Right lobe of liver (tissue), 6 donors: Measurements from ENCODE around the gene INA. TPM values are rescaled to one million over a fixed set of nuclear protein-coding genes. Genes with fewer than 3 reads are reported as not detected.

Experiments used
- ATAC-seq, 4 donors: fragments of 200-7000 bp; cut with Tn5 transposase; one replicate each; pipeline ENCODE4 v1.9.1; 2020; ENCODE audit warnings: mild to moderate bottlenecking in 4 of 4, moderate library complexity in 4 of 4
- DNase-seq, 3 donors: peaks; one replicate each; pipeline ENCODE4 v3.0.0-alpha.2; 2020
- H3K27ac ChIP-seq, 3 donors: fragments of 200-600 bp; one replicate each; pipeline ENCODE4 v1.8.0; 2022
- H3K27me3 ChIP-seq, 2 donors: fragments of 200-600 bp; one replicate each; pipeline ENCODE4 v1.8.0; 2022
- H3K36me3 ChIP-seq, 4 donors: fragments of 200-600 bp; sonication (generic) in 1 of 4; one replicate each; pipeline versions ENCODE4 v1.5.1 to v1.8.0; 2017 to 2022; ENCODE audit warnings: control low read depth in 1 of 4
- H3K4me1 ChIP-seq, 4 donors: fragments of 200-600 bp; sonication (generic) in 1 of 4; one replicate each; pipeline versions ENCODE4 v1.5.1 to v1.8.0; 2017 to 2022; ENCODE audit warnings: control low read depth in 1 of 4
- H3K4me3 ChIP-seq, 3 donors: fragments of 200-600 bp; one replicate each; pipeline ENCODE4 v1.8.0; 2022
- H3K9me3 ChIP-seq, 4 donors: fragments of 200-600 bp; sonication (generic) in 1 of 4; one replicate each; pipeline versions ENCODE4 v1.5.1 to v1.8.0; 2017 to 2022; ENCODE audit warnings: control low read depth in 1 of 4
- POLR2A ChIP-seq: fragments of 450-650 bp; IDR thresholded peaks from one replicate; pipeline ENCODE4 v1.6.1; 2017; ENCODE audit warnings: antibody characterized with exemption, mild to moderate bottlenecking
- WGBS: methylation state at CpG from one replicate; pipeline ENCODE4 v1.1.6; 2018; ENCODE audit warnings: low coverage, low lambda C conversion rate; ENCODE audit not compliant: insufficient coverage; ENCODE audit errors: missing lambda C conversion rate; 5-methylcytosine and 5-hydroxymethylcytosine counted together
- intact Hi-C, 2 donors: fragments of 100-400 bp; cut with DNase I; formaldehyde crosslinking; loops; one replicate each; pipeline versions ENCODE4 v1.11.2 to v1.14.1; 2022
- total RNA-seq, 6 experiments: library from RNA; depleted of rRNA in 2 of 6; stranded (reverse); fragments of >200 nt in 2 of 6; fragmentation: NEBNext Ultra II Directional in 3 of 6; extraction: Animal tissue kit (Norgen Biotek cat#: 25700) in 3 of 6; gene quantifications; one replicate each; pipeline versions ENCODE4 v1.1.0 to v1.2.4, GENCODE V29; 2016 to 2023
- TF ChIP-seq, protein P1 (sequence below), 4 donors: fragments of 200-600 bp in 3 of 4; fragments of 450-650 bp in 1 of 4; IDR thresholded peaks; one replicate each; pipeline versions ENCODE4 v1.5.1 to v1.8.0; 2016 to 2022; ENCODE audit warnings: antibody characterized with exemption in 4 of 4, mild to moderate bottlenecking in 2 of 4
- donor health status: DM: no; HTN: yes; CAD: no.
- donor health status: DM: no; HTN: no; CAD: no.
- donor health status: DM: no; HTN: no; CAD: no.
- donor health status: DM: no; HTN: yes; CAD: no.
- donor health status: DM: no; HTN: yes; CAD: no.

INA gene
- total RNA-seq, 6 experiments from 2014 or later, result not detected

DNA sequence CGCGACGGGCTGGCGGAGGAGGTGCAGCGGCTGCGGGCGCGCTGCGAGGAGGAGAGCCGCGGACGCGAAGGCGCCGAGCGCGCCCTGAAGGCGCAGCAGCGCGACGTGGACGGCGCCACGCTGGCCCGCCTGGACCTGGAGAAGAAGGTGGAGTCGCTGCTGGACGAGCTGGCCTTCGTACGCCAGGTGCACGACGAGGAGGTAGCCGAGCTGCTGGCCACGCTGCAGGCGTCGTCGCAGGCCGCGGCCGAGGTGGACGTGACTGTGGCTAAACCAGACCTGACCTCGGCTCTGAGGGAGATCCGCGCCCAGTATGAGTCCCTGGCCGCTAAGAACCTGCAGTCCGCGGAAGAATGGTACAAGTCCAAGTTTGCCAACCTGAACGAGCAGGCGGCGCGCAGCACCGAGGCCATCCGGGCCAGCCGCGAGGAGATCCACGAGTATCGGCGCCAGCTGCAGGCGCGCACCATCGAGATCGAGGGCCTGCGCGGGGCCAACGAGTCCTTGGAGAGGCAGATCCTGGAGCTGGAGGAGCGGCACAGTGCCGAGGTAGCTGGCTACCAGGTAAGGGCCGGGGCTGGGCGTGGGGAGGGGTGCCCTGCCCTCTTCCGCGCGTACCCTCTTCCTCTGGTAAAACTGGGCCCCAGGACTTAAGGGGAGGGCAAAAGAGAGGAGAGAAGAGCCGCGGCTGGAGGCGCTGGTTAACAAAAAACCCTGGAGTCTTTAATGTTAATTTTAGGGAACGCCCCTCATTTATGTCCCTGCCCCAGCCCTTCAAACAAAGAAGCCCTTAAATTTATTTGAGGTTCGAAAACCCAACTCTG lies 987 bp downstream of the INA start:
- Histone ChIP-seq H3K27me3 (peaks cover 0 to 11% of the 10 kb centered on the region in 2 donors), H3K9me3 (no peaks in the 10 kb centered on the region), H3K27ac (no peak overlapping the region), H3K36me3 (no peaks in the 10 kb centered on the region), H3K4me3 (no peak overlapping the region), H3K4me1 (peaks cover 0 to 6% (median 0%) of the 10 kb centered on the region in 4 donors)
- WGBS, result 17% methylated on average over 13 of the region's 76 CpGs
- TF ChIP-seq, protein P1, sequence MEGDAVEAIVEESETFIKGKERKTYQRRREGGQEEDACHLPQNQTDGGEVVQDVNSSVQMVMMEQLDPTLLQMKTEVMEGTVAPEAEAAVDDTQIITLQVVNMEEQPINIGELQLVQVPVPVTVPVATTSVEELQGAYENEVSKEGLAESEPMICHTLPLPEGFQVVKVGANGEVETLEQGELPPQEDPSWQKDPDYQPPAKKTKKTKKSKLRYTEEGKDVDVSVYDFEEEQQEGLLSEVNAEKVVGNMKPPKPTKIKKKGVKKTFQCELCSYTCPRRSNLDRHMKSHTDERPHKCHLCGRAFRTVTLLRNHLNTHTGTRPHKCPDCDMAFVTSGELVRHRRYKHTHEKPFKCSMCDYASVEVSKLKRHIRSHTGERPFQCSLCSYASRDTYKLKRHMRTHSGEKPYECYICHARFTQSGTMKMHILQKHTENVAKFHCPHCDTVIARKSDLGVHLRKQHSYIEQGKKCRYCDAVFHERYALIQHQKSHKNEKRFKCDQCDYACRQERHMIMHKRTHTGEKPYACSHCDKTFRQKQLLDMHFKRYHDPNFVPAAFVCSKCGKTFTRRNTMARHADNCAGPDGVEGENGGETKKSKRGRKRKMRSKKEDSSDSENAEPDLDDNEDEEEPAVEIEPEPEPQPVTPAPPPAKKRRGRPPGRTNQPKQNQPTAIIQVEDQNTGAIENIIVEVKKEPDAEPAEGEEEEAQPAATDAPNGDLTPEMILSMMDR (IDR thresholded peaks at IDR 0.05), result no peak
- TF ChIP-seq POLR2A, result no peak
- intact Hi-C loops, result no loop called here
- no peak for DNase-seq
- ATAC-seq, result no peak

DNA sequence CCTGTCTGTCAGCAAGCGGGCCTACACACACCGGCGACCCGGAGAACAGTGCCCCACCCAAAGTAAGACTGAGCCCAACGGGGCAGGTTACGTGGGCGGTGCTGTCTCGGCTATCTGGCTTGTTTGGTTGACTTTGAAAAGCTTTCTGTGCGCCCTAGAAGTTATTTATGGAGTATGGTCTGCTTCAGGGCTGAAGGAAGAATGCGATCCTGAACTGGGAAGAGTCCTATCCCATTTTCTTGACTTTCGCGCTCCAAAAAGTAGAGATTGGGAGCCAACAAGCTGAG lies 1.5 kb downstream of the INA start:
- H3K27ac ChIP-seq, result no peak overlapping the region
- H3K27me3 ChIP-seq, result peaks cover 0 to 11% of the 10 kb centered on the region in 2 donors
- H3K36me3 ChIP-seq, result no peaks in the 10 kb centered on the region
- H3K4me1 ChIP-seq, result peaks cover 0 to 6% (median 0%) of the 10 kb centered on the region in 4 donors
- no peak for ATAC-seq
- H3K9me3 ChIP-seq, result no peaks in the 10 kb centered on the region
- no peak for TF ChIP-seq POLR2A
- TF ChIP-seq, protein P1 (IDR thresholded peaks at IDR 0.05), result no peak
- intact Hi-C loops, result no loop called here
- DNase-seq, result no peak
- WGBS, result 20% methylated on average over 11 of the region's 12 CpGs
- H3K4me3 ChIP-seq, result no peak overlapping the region

DNA sequence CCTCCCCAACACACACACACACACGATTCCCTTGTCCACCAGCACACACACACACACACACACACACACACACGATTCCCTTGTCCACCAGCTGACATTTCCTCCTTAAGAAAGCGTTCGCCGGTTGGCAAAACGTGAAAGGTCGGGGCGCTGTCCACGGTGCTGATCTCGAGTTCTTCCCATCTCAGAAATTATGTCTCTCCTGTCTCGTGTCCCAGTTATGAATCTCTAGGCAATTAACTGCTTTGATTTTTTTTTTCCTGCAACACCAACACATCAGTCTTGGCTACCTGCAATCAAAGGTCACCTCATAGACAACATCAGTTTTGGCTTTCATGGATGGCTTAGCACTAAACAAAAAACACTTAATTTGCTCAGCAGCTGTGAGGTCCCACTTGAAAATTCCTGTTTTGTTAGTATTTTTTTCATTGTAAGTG lies 1.9 kb downstream of the INA start:
- TF ChIP-seq, protein P1 (IDR thresholded peaks at IDR 0.05), result no peak
- no peak for TF ChIP-seq POLR2A
- H3K27ac ChIP-seq, result no peak overlapping the region
- peak in 1 of 4 donors; percentile 30 for ATAC-seq
- peaks cover 0 to 6% (median 0%) of the 10 kb centered on the region in 4 donors for H3K4me1 ChIP-seq
- peak in 1 of 3 donors; percentile 30 for DNase-seq
- WGBS, result 2% methylated on average over 11 of the region's 11 CpGs
- peaks cover 0 to 11% of the 10 kb centered on the region in 2 donors for H3K27me3 ChIP-seq
- no peaks in the 10 kb centered on the region for H3K36me3 ChIP-seq
- intact Hi-C loops, result no loop called here
- no peaks in the 10 kb centered on the region for H3K9me3 ChIP-seq
- no peak overlapping the region for H3K4me3 ChIP-seq

DNA sequence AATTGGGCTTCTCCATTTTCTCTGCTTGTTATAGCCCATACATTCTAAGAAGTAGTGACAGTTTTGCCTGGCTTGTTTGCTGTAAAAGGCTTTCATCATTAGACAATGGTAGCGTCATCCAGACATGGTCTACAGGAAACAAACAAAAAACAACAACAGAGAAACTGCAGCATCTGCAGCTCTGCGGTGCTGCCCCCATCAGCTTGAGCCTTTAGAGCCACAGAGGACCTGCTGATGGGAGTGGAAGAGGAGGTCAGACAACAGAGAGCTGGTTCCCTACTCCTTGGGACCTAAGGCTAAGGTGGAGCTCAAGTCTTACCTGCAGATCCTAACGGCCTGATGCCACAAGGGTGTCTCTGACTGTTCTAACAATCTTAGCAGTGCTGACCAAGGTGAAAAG lies 3.1 kb downstream of the INA start:
- no peaks in the 10 kb centered on the region for H3K36me3 ChIP-seq
- 51% methylated on average over 2 of the region's 3 CpGs for WGBS
- no peak overlapping the region for H3K27ac ChIP-seq
- H3K9me3 ChIP-seq, result no peaks in the 10 kb centered on the region
- peaks cover 0 to 11% of the 10 kb centered on the region in 2 donors for H3K27me3 ChIP-seq
- no peak overlapping the region for H3K4me3 ChIP-seq
- ATAC-seq (no peak), DNase-seq (no peak)
- intact Hi-C loops, result no loop called here
- H3K4me1 ChIP-seq, result peaks cover 0 to 6% (median 0%) of the 10 kb centered on the region in 4 donors
- TF ChIP-seq, protein P1 (IDR thresholded peaks at IDR 0.05), result no peak
- no peak for TF ChIP-seq POLR2A
